Gastrocnemius medialis (tissue), 4 donors: ENCODE data around the gene YWHAG. TPM values are rescaled to one million over a fixed set of nuclear protein-coding genes. Genes with fewer than 3 reads are reported as not detected.
A peak's percentile ranks its signal among the peaks of the same experiment; 100 is the strongest.
"Not testable (repeated sequence)": the region's sequence is repeated elsewhere in the genome, so short reads cannot be mapped to it uniquely, and the experiment has no call there.

Experiments used
- ATAC-seq, 2 donors: fragments of 150-250 bp; one replicate each; pipeline ENCODE4 v1.9.1; 2016
- DNase-seq, 2 donors: peaks; one replicate each; pipeline ENCODE4 v3.0.0-alpha.2; 2019
- H3K27ac ChIP-seq, 4 donors: fragments of 200-600 bp; sonication (generic); 1 replicate in 1 of 4; 2 replicates in 3 of 4; pipeline ENCODE4 v1.5.1; 2016 to 2018; ENCODE audit warnings: mild to moderate bottlenecking in 2 of 4, moderate library complexity in 1 of 4
- H3K27me3 ChIP-seq, 3 donors: fragments of 200-600 bp; sonication (generic) in 2 of 3; 1 replicate in 1 of 3; 2 replicates in 2 of 3; pipeline versions ENCODE4 v1.5.1 to v1.6.0; 2016 to 2019; ENCODE audit warnings: mild to moderate bottlenecking in 1 of 3, moderate library complexity in 1 of 3
- H3K36me3 ChIP-seq, 2 donors: fragments of 200-600 bp; sonication (generic) in 1 of 2; one replicate each; pipeline ENCODE4 v1.5.1; 2017 to 2018
- H3K4me1 ChIP-seq, 2 donors: fragments of 200-600 bp; sonication (generic) in 1 of 2; one replicate each; pipeline ENCODE4 v1.5.1; 2016 to 2017; ENCODE audit warnings: mild to moderate bottlenecking in 2 of 2
- H3K4me3 ChIP-seq, 4 donors: fragments of 200-600 bp; sonication (generic) in 3 of 4; 1 replicate in 1 of 4; 2 replicates in 3 of 4; pipeline ENCODE4 v1.5.1; 2016 to 2019; ENCODE audit warnings: mild to moderate bottlenecking in 2 of 4
- H3K9me3 ChIP-seq, 3 donors: fragments of 200-600 bp; sonication (generic) in 2 of 3; 1 replicate in 1 of 3; 2 replicates in 2 of 3; pipeline ENCODE4 v1.5.1; 2016 to 2019
- CTCF ChIP-seq, 5 experiments: fragments of 450-650 bp in 3 of 5; fragments of 200-600 bp in 2 of 5; sonication (generic) in 2 of 5; IDR thresholded peaks in 4 of 5; conservative IDR thresholded peaks in 1 of 5; 1 replicate in 4 of 5; 2 replicates in 1 of 5; pipeline ENCODE4 v1.5.1; 2016 to 2019; ENCODE audit warnings: antibody characterized with exemption in 5 of 5, mild to moderate bottlenecking in 3 of 5, moderate library complexity in 3 of 5
- POLR2A ChIP-seq, 2 donors: fragments of 450-650 bp; IDR thresholded peaks; one replicate each; pipeline ENCODE4 v1.6.1; 2017; ENCODE audit warnings: antibody characterized with exemption in 2 of 2, mild to moderate bottlenecking in 2 of 2, moderate library complexity in 2 of 2
- in situ Hi-C, 4 donors: fragments of 200-750 bp; cut with MboI; loops; one replicate each; pipeline versions ENCODE4 v1.15.0 to v1.8.0; 2017; ENCODE audit warnings: low sequenced_read_pairs in 4 of 4
- intact Hi-C: fragments of 100-400 bp; cut with DNase I; formaldehyde crosslinking; loops from one replicate; pipeline ENCODE4 v1.15.1; 2023; ENCODE audit warnings: low total_unique reads
- total RNA-seq, 4 donors: library from RNA; depleted of rRNA; stranded (reverse); fragments of >200 nt; gene quantifications; one replicate each; pipeline versions ENCODE4 v1.1.0 to v1.2.3, GENCODE V29; 2016

Gene YWHAG
- total RNA-seq, 4 donors from 2014 or later, result 119 to 262 (median 179) TPM

- H3K36me3 ChIP-seq, result peaks cover 0 to 13% of the 10 kb centered on the region in 2 donors
- peaks cover 49 to 51% of the 10 kb centered on the region in 2 donors for H3K4me1 ChIP-seq
- no peak overlapping the region for H3K4me3 ChIP-seq
- in situ Hi-C loops, result no loop called here
- no peaks in the 10 kb centered on the region for H3K9me3 ChIP-seq
- ATAC-seq (peak in 1 of 2 donors; percentile 4), DNase-seq (peak in 1 of 2 donors; percentile 79)
- TF ChIP-seq POLR2A (IDR thresholded peaks at IDR 0.05) (peak in 1 of 2 donors; percentile 28), CTCF (IDR thresholded peaks at IDR 0.05 in 4 of 5, conservative IDR thresholded peaks at IDR 0.05 in 1 of 5) (no peak)
- H3K27me3 ChIP-seq, result no peaks in the 10 kb centered on the region
- peak overlapping the region; percentile 99 to 100 (median 100) for H3K27ac ChIP-seq
- intact Hi-C loops, result no loop called here
Observed at GRCh38 chr7:76300166-76300731, 58.5 kb downstream of the YWHAG start.

GRCh38 chr7:76296743-76297740 lies 61.7 kb downstream of the YWHAG start:
- TF ChIP-seq POLR2A (IDR thresholded peaks at IDR 0.05), result no peak
- TF ChIP-seq CTCF (IDR thresholded peaks at IDR 0.05 in 4 of 5, conservative IDR thresholded peaks at IDR 0.05 in 1 of 5), result no peak
- no peaks in the 10 kb centered on the region for H3K27me3 ChIP-seq
- peak; percentile 47 to 53 for ATAC-seq
- in situ Hi-C loops, result no loop called here
- no peaks in the 10 kb centered on the region for H3K9me3 ChIP-seq
- H3K36me3 ChIP-seq, result no peaks in the 10 kb centered on the region
- peak; percentile 64 to 83 for DNase-seq
- H3K4me1 ChIP-seq, result peaks cover 59 to 61% of the 10 kb centered on the region in 2 donors
- peak overlapping the region; percentile 99 to 100 (median 100) for H3K27ac ChIP-seq
- intact Hi-C loops, result no loop called here
- H3K4me3 ChIP-seq, result no peak overlapping the region

- no peaks in the 10 kb centered on the region for H3K9me3 ChIP-seq
- peak; percentile 71 to 78 for ATAC-seq
- no peaks in the 10 kb centered on the region for H3K36me3 ChIP-seq
- no peak for TF ChIP-seq CTCF (IDR thresholded peaks at IDR 0.05 in 4 of 5, conservative IDR thresholded peaks at IDR 0.05 in 1 of 5)
- TF ChIP-seq POLR2A (IDR thresholded peaks at IDR 0.05), result peak; percentile 68 to 89
- in situ Hi-C loops, result no loop called here
- H3K27ac ChIP-seq, result peak overlapping the region; percentile 99 to 100 (median 100)
- peaks cover 52 to 57% of the 10 kb centered on the region in 2 donors for H3K4me1 ChIP-seq
- intact Hi-C loops, result loop anchor here (5.0 kb wide), 1 partner anchor 242 kb away; no protein-coding TSS in a partner anchor
- DNase-seq, result peak; percentile 97 to 99
- peak overlapping the region; percentile 40 to 55 (median 50) for H3K4me3 ChIP-seq
- H3K27me3 ChIP-seq, result no peaks in the 10 kb centered on the region
Observed at GRCh38 chr7:76294344-76295024, 64.3 kb downstream of the YWHAG start.

GRCh38 chr7:76293407-76293901 lies 65.3 kb downstream of the YWHAG start:
- no peak for ATAC-seq
- no peak for TF ChIP-seq POLR2A (IDR thresholded peaks at IDR 0.05)
- no peak for TF ChIP-seq CTCF (IDR thresholded peaks at IDR 0.05 in 4 of 5, conservative IDR thresholded peaks at IDR 0.05 in 1 of 5)

GRCh38 chr7:76292911-76293310 lies 65.9 kb downstream of the YWHAG start:
- ATAC-seq, DNase-seq, H3K9me3 ChIP-seq, H3K36me3 ChIP-seq, H3K4me3 ChIP-seq, in situ Hi-C loops, H3K27me3 ChIP-seq: not testable (repeated sequence)
- peaks cover 52 to 57% of the 10 kb centered on the region in 2 donors for H3K4me1 ChIP-seq
- intact Hi-C loops, result loop anchor here (5.0 kb wide), 1 partner anchor 241 kb away; no protein-coding TSS in a partner anchor
- peak overlapping the region; percentile 99 to 100 (median 100) for H3K27ac ChIP-seq

More at GRCh38 chr7:76293407-76293901, 65.3 kb downstream of the YWHAG start:
- H3K36me3 ChIP-seq, result no peaks in the 10 kb centered on the region
- H3K4me3 ChIP-seq, result no peak overlapping the region
- intact Hi-C loops, result loop anchor here (5.0 kb wide), 1 partner anchor 241 kb away; no protein-coding TSS in a partner anchor
- in situ Hi-C loops, result no loop called here
- H3K27me3 ChIP-seq, result no peaks in the 10 kb centered on the region
- DNase-seq, result peak in 1 of 2 donors; percentile 41
- H3K9me3 ChIP-seq, result no peaks in the 10 kb centered on the region
- H3K27ac ChIP-seq, result peak overlapping the region; percentile 99 to 100 (median 100)
- peaks cover 52 to 57% of the 10 kb centered on the region in 2 donors for H3K4me1 ChIP-seq
